Endothelial cell of umbilical vein (primary cell): ENCODE results near the gene TMEM119. TPM values are rescaled to one million over a fixed set of nuclear protein-coding genes. Genes with fewer than 3 reads are reported as not detected.

Experiments
- BruUV-seq: library from RNA; stranded (reverse); fragments of 400-500 nt; replicated peaks from 2 replicates; lab custom pipeline; 2021; lab: Mats Ljungman, UMichigan
- CTCF ChIA-PET: fragments of 300-600, 350-600 bp; sonication (Branson Sonifier 250); formaldehyde crosslinking; loops from one replicate; lab custom pipeline; 2021; ENCODE audit warnings: antibody characterized with exemption, inconsistent platforms; lab: Charles Lee
- POLR2A ChIA-PET: fragments of 300-600, 350-600 bp; sonication (Branson Sonifier 250); formaldehyde crosslinking; loops from one replicate; lab custom pipeline; 2021; ENCODE audit warnings: antibody characterized with exemption, inconsistent platforms; lab: Charles Lee
- DNase-seq: peaks from one replicate; pipeline ENCODE4 v3.0.0-alpha.2; 2011; ENCODE audit warnings: low read depth, low spot score
- FAIRE-seq: peaks from 2 replicates; lab custom pipeline; 2011; peaks lifted over from hg19 to GRCh38; lab: Jason Lieb, UNC
- H2AFZ ChIP-seq: 2 replicates; pipeline ENCODE4 v1.6.0; 2012; ENCODE audit warnings: low read depth, low read length, control low read depth, inconsistent platforms
- H3K27ac ChIP-seq: 2 replicates; pipeline ENCODE4 v1.5.1; 2011; ENCODE audit warnings: low read depth, mild to moderate bottlenecking, control low read depth, low read length, moderate library complexity; ENCODE audit not compliant: insufficient read depth
- H3K27me3 ChIP-seq, 2 experiments: 2 replicates each; pipeline versions ENCODE4 v1.6.0 to v1.6.1; 2011; ENCODE audit warnings: low read length in 2 of 2, mixed read lengths in 1 of 2; ENCODE audit not compliant: control insufficient read depth in 2 of 2, insufficient read depth in 2 of 2
- H3K36me3 ChIP-seq, 2 experiments: 2 replicates in 1 of 2; 3 replicates in 1 of 2; pipeline ENCODE4 v1.5.1; 2011; ENCODE audit warnings: low read length in 2 of 2, mild to moderate bottlenecking in 1 of 2, moderate library complexity in 1 of 2; ENCODE audit not compliant: control insufficient read depth in 2 of 2, insufficient read depth in 2 of 2; ENCODE audit errors: extremely low read depth in 1 of 2
- H3K4me1 ChIP-seq: 3 replicates; pipeline ENCODE4 v1.5.1; 2011; ENCODE audit warnings: mild to moderate bottlenecking, low read length; ENCODE audit not compliant: control insufficient read depth, insufficient read depth; ENCODE audit errors: extremely low read depth
- H3K4me2 ChIP-seq: 2 replicates; pipeline ENCODE4 v1.6.1; 2011; ENCODE audit warnings: low read length, control low read depth, mixed read lengths; ENCODE audit not compliant: insufficient read depth
- H3K4me3 ChIP-seq, 3 experiments: fragments of 200-600 bp in 1 of 3; sonication (generic), shearing (Covaris generic) in 1 of 3; replicated peaks in 1 of 3; 2 replicates each; pipeline ENCODE4 v1.5.1; 2011 to 2016; ENCODE audit warnings: control low read depth in 3 of 3, low read length in 3 of 3, mild to moderate bottlenecking in 2 of 3, inconsistent platforms in 1 of 3, low read depth in 1 of 3, moderate library complexity in 1 of 3; ENCODE audit not compliant: insufficient read depth in 1 of 3
- H3K79me2 ChIP-seq: 2 replicates; pipeline ENCODE4 v1.6.0; 2012; ENCODE audit warnings: low read length, inconsistent platforms; ENCODE audit not compliant: control insufficient read depth, insufficient read depth
- H3K9ac ChIP-seq: replicated peaks from 2 replicates; pipeline ENCODE3; 2011; ENCODE audit warnings: low read length, control low read depth; ENCODE audit not compliant: insufficient read depth; ENCODE audit errors: extremely low read depth
- H3K9me1 ChIP-seq: replicated peaks from 3 replicates; pipeline ENCODE4 v1.6.0; 2011; ENCODE audit warnings: mild to moderate bottlenecking, low read length; ENCODE audit not compliant: control insufficient read depth, insufficient read depth; ENCODE audit errors: extremely low read depth
- H3K9me3 ChIP-seq: replicated peaks from 2 replicates; pipeline ENCODE4 v1.5.1; 2012; ENCODE audit warnings: low read length, inconsistent platforms; ENCODE audit not compliant: control insufficient read depth, insufficient read depth
- H4K20me1 ChIP-seq: replicated peaks from 2 replicates; pipeline ENCODE3; 2011; ENCODE audit warnings: mild to moderate bottlenecking, low read length; ENCODE audit not compliant: control insufficient read depth, insufficient read depth; ENCODE audit errors: extremely low read depth
- CTCF ChIP-seq, 2 donors: IDR thresholded peaks; 1 replicate in 1 of 2; 2 replicates in 1 of 2; pipeline ENCODE4 v1.5.1; 2011; ENCODE audit warnings: low read length in 2 of 2, mild to moderate bottlenecking in 2 of 2, moderate library complexity in 2 of 2, control low read depth in 1 of 2, inconsistent platforms in 1 of 2, low read depth in 1 of 2; ENCODE audit not compliant: insufficient read depth in 1 of 2; ENCODE audit errors: extremely low read depth in 1 of 2
- EZH2 ChIP-seq: IDR thresholded peaks from 2 replicates; pipeline ENCODE4 v1.6.1; 2012; ENCODE audit warnings: borderline replicate concordance, low read depth, mild to moderate bottlenecking, moderate library complexity, low read length, inconsistent platforms; ENCODE audit not compliant: severe bottlenecking
- FOS ChIP-seq: IDR thresholded peaks from 2 replicates; pipeline ENCODE4 v1.6.1; 2011; ENCODE audit warnings: mild to moderate bottlenecking, low read length, moderate library complexity, borderline replicate concordance; ENCODE audit not compliant: insufficient read depth
- GATA2 ChIP-seq: IDR thresholded peaks from 2 replicates; pipeline ENCODE4 v1.7.0; 2011; ENCODE audit warnings: low read depth, mild to moderate bottlenecking, moderate library complexity, mixed read lengths, low read length; ENCODE audit not compliant: insufficient read length, insufficient read depth
- JUN ChIP-seq: IDR thresholded peaks from 2 replicates; pipeline ENCODE4 v1.6.1; 2011; ENCODE audit warnings: borderline replicate concordance, low read depth; ENCODE audit not compliant: insufficient read length, insufficient read depth
- MYC ChIP-seq: IDR thresholded peaks from one replicate; pipeline ENCODE4 v1.6.1; 2011; ENCODE audit warnings: mild to moderate bottlenecking, low read depth, low read length
- POLR2A ChIP-seq: IDR thresholded peaks from 2 replicates; pipeline ENCODE4 v1.6.1; 2012; ENCODE audit warnings: low read depth, mild to moderate bottlenecking, control low read depth, low read length
- POLR2AphosphoS5 ChIP-seq: IDR thresholded peaks from 2 replicates; pipeline ENCODE4 v1.6.1; 2012; ENCODE audit warnings: low read depth, mild to moderate bottlenecking, control low read depth, low read length, moderate library complexity; ENCODE audit not compliant: insufficient read depth
- dilution Hi-C: fragments of 300-500 bp; cut with MboI; formaldehyde crosslinking; loops from one replicate; pipeline ENCODE4 v1.15.0; 2019; ENCODE audit warnings: low sequenced_read_pairs; ENCODE audit not compliant: extremely low pct_ligation_motif_present
- intact Hi-C: fragments of 100-400 bp; cut with micrococcal nuclease; formaldehyde crosslinking; loops from one replicate; pipeline ENCODE4 v1.10.0; 2022
- polyA plus RNA-seq, 4 experiments: library from polyadenylated mRNA; depleted of rRNA in 3 of 4; stranded (reverse) in 3 of 4; unstranded in 1 of 4; fragments of >200 nt; gene quantifications; 2 replicates each; pipeline versions ENCODE4 v1.2.1 to v1.2.3, GENCODE V29; 2011 to 2012; ENCODE audit warnings: missing spikeins in 1 of 4
- total RNA-seq: library from RNA; stranded (reverse); gene quantifications from 2 replicates; pipeline ENCODE4 v1.2.3, GENCODE V29; 2021
- TF ChIP-seq, protein P1 (sequence below): IDR thresholded peaks from 2 replicates; pipeline ENCODE4 v1.6.1; 2011; ENCODE audit not compliant: insufficient read depth, insufficient read length

Gene TMEM119
- total and polyA plus RNA-seq, 2 donors (not counting 3 experiments of a cell fraction or from before 2014, with no cell fraction given): not detected

DNA sequence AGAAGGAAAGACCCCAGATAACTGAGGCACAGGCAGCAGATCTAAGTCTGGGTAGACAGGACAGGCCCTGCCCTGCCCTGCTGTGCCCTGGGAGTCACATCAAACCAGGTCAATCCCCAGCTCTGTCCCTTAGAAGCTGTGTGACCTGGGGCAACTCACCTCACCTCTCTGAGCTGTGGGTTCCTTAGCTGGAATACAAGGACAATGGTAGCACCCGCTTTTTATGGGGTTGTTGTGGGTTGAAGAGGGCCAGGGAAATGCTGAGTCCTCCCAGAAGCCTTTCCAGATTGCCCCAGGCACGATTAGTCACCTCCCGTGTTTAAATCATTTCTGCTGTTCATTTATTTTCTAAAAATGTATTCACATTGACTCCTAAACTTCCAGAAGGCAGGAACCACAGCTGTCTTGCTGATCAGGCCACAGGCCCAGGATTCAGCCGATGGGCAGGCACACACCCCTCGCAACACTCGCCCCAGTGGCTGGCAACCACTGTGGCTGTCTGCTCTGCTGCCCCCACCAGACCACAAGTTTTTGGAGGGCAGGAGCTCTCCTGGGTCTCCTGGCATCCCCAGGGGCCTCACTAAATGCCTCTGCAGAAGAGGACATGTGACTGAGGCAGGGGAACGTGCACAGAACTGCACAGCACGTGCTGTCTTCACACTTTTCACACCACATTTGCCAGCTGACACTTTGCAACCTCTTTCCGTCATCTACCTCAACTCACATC, 32.8 kb upstream of the TMEM119 start:
- peak overlapping the region; percentile 50 for H2AFZ ChIP-seq
- H3K27me3 ChIP-seq: no peaks in the 10 kb centered on the region
- no peak overlapping the region for H3K27ac ChIP-seq
- H3K4me1 ChIP-seq: peaks cover 31% of the 10 kb centered on the region
- TF ChIP-seq GATA2: no peak
- TF ChIP-seq, protein P1, sequence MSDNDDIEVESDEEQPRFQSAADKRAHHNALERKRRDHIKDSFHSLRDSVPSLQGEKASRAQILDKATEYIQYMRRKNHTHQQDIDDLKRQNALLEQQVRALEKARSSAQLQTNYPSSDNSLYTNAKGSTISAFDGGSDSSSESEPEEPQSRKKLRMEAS: no peak
- no peak for TF ChIP-seq JUN
- TF ChIP-seq CTCF (IDR thresholded peaks at IDR 0.05; ENCODE audit: extremely low read depth in 1 of 2, insufficient read depth in 1 of 2, low read depth in 1 of 2, low read length in 2 of 2): no peak
- no peak for TF ChIP-seq POLR2A
- no peak for TF ChIP-seq EZH2
- TF ChIP-seq MYC: no peak
- no peak for TF ChIP-seq POLR2AphosphoS5
- no peak for TF ChIP-seq FOS
- FAIRE-seq (no peak), DNase-seq (no peak)
- no peaks in the 10 kb centered on the region for H3K36me3 ChIP-seq
- ChIA-PET CTCF (interaction anchor here (0.9 to 5.4 kb wide), 5 partner anchors 10 to 320 kb away, joined by 3 to 34 read pairs (median 4); no protein-coding TSS in a partner anchor), POLR2A (no interaction called here)
- H3K4me2 ChIP-seq: no peak overlapping the region
- H3K79me2 ChIP-seq: no peaks in the 10 kb centered on the region
- H3K9me3 ChIP-seq: no peaks in the 10 kb centered on the region
- H3K9me1 ChIP-seq: no peaks in the 10 kb centered on the region
- no TSS peak for BruUV-seq
- intact Hi-C loops: no loop called here
- peak overlapping the region; percentile 32 for H3K9ac ChIP-seq
- no peak overlapping the region for H3K4me3 ChIP-seq
- H4K20me1 ChIP-seq: no peaks in the 10 kb centered on the region
- dilution Hi-C loops: no loop called here
